AG04450 (cell line): ENCODE measurements around the gene NOX3. TPM values are rescaled to one million over a fixed set of nuclear protein-coding genes. Genes with fewer than 3 reads are reported as not detected.

Experiments used
- CTCF ChIA-PET: fragments of 300-600, 350-600 bp; formaldehyde crosslinking; extraction: SDS; loops from one replicate; lab custom pipeline; 2022; ENCODE audit warnings: antibody characterized with exemption, inconsistent platforms; lab: Charles Lee
- POLR2A ChIA-PET: fragments of 350-600 bp; formaldehyde crosslinking; extraction: SDS; loops from one replicate; lab custom pipeline; 2021; ENCODE audit warnings: antibody characterized with exemption, inconsistent platforms; lab: Yijun Ruan, JAX
- DNase-seq: peaks from one replicate; pipeline ENCODE4 v3.0.0-alpha.2; 2011; ENCODE audit warnings: low read depth, low spot score
- H3K27ac ChIP-seq: one replicate; pipeline ENCODE4 v1.5.1; 2012; ENCODE audit warnings: low read depth, low read length, control low read depth
- H3K27me3 ChIP-seq: one replicate; pipeline ENCODE4 v1.6.0; 2012; ENCODE audit warnings: low read length; ENCODE audit not compliant: control insufficient read depth, insufficient read depth
- H3K4me3 ChIP-seq: 2 replicates; pipeline ENCODE4 v1.5.1; 2011; ENCODE audit warnings: mild to moderate bottlenecking, low read depth, low read length, control low read depth
- H3K9me3 ChIP-seq: 2 replicates; pipeline ENCODE4 v1.5.1; 2012; ENCODE audit warnings: low read length; ENCODE audit not compliant: control insufficient read depth, insufficient read depth
- CTCF ChIP-seq: IDR thresholded peaks from 2 replicates; pipeline ENCODE4 v1.5.1; 2011; ENCODE audit warnings: low read depth, low read length, control low read depth, inconsistent platforms
- polyA plus RNA-seq: library from polyadenylated mRNA; depleted of rRNA; stranded (reverse); fragments of >200 nt; gene quantifications from 2 replicates; pipeline ENCODE4 v1.2.3, GENCODE V29; 2011

NOX3 gene
- polyA plus RNA-seq, 1 experiment: not detected

- CTCF ChIA-PET: no interaction called here
- POLR2A ChIA-PET: no interaction called here
Measured at GRCh38 chr6:155397172-155397705, 58.4 kb downstream of the NOX3 start.

GRCh38 chr6:155396605-155397004, 59.0 kb downstream of the NOX3 start:
- Histone ChIP-seq H3K9me3 (no peaks in the 10 kb centered on the region), H3K27me3 (no peaks in the 10 kb centered on the region), H3K27ac (no peak overlapping the region), H3K4me3 (no peak overlapping the region)
- ChIA-PET POLR2A (no interaction called here), CTCF (no interaction called here)
- DNase-seq: no peak
- TF ChIP-seq CTCF: no peak

More at GRCh38 chr6:155397172-155397705, 58.4 kb downstream of the NOX3 start:
- no peak for TF ChIP-seq CTCF
- no peak for DNase-seq
- no peaks in the 10 kb centered on the region for H3K27me3 ChIP-seq
- no peaks in the 10 kb centered on the region for H3K9me3 ChIP-seq
- H3K27ac ChIP-seq: no peak overlapping the region
- no peak overlapping the region for H3K4me3 ChIP-seq

- no peaks in the 10 kb centered on the region for H3K27me3 ChIP-seq
- no peaks in the 10 kb centered on the region for H3K9me3 ChIP-seq
- DNase-seq: no peak
- ChIA-PET POLR2A (no interaction called here), CTCF (interaction anchor here (0.6 kb wide), 1 partner anchor 1825 kb away, joined by 3 read pairs; no protein-coding TSS in a partner anchor)
- TF ChIP-seq CTCF: no peak
- H3K4me3 ChIP-seq: no peak overlapping the region
- H3K27ac ChIP-seq: no peak overlapping the region
Measured at GRCh38 chr6:155395339-155395738, 60.3 kb downstream of the NOX3 start.

- ChIA-PET CTCF (no interaction called here), POLR2A (no interaction called here)
- H3K27ac ChIP-seq: no peak overlapping the region
Measured at GRCh38 chr6:155389130-155389529, 66.5 kb downstream of the NOX3 start.

GRCh38 chr6:155388591-155388990, 67.0 kb downstream of the NOX3 start:
- CTCF ChIA-PET: no interaction called here
- DNase-seq: no peak
- POLR2A ChIA-PET: no interaction called here

More at GRCh38 chr6:155389130-155389529, 66.5 kb downstream of the NOX3 start:
- no peak for TF ChIP-seq CTCF
- no peak for DNase-seq
- Histone ChIP-seq H3K4me3 (no peak overlapping the region), H3K27me3 (no peaks in the 10 kb centered on the region), H3K9me3 (no peaks in the 10 kb centered on the region; the same call in 1 of the 2 replicates)

More at GRCh38 chr6:155388591-155388990, 67.0 kb downstream of the NOX3 start:
- TF ChIP-seq CTCF: no peak
- Histone ChIP-seq H3K27me3 (no peaks in the 10 kb centered on the region), H3K4me3 (no peak overlapping the region), H3K27ac (no peak overlapping the region), H3K9me3 (no peaks in the 10 kb centered on the region; the same call in 1 of the 2 replicates)
